H9 (cell line): ENCODE data around the gene APLP2. TPM values are rescaled to one million over a fixed set of nuclear protein-coding genes. Genes with fewer than 3 reads are reported as not detected.

ENCODE experiments used
- DNase-seq: peaks from one replicate; pipeline ENCODE4 v3.0.0-alpha.2; 2017
- H2AFZ ChIP-seq: one replicate; pipeline ENCODE4 v1.6.1; 2013; ENCODE audit warnings: mild to moderate bottlenecking, low read length, control low read depth, moderate library complexity
- H2AK5ac ChIP-seq: 2 replicates; pipeline ENCODE4 v1.6.1; 2013; ENCODE audit warnings: low read length, control low read depth, mixed read lengths; ENCODE audit not compliant: insufficient read length
- H2BK120ac ChIP-seq: one replicate; pipeline ENCODE4 v1.6.1; 2013; ENCODE audit warnings: low read depth, mild to moderate bottlenecking, low read length, control low read depth, inconsistent platforms; ENCODE audit not compliant: poor library complexity, severe bottlenecking
- H2BK12ac ChIP-seq: 2 replicates; pipeline ENCODE4 v1.6.1; 2013; ENCODE audit warnings: low read length, control low read depth, mixed read lengths, low read depth; ENCODE audit not compliant: insufficient read length
- H2BK15ac ChIP-seq: 2 replicates; pipeline ENCODE4 v1.6.1; 2013; ENCODE audit warnings: low read depth, low read length, control low read depth
- H2BK20ac ChIP-seq: one replicate; pipeline ENCODE4 v1.6.1; 2013; ENCODE audit warnings: low read depth, mild to moderate bottlenecking, low read length, control low read depth, inconsistent platforms; ENCODE audit not compliant: poor library complexity, severe bottlenecking
- H2BK5ac ChIP-seq: 2 replicates; pipeline ENCODE4 v1.6.1; 2013; ENCODE audit warnings: low read length, control low read depth, mixed read lengths; ENCODE audit not compliant: insufficient read length
- H3K14ac ChIP-seq: 2 replicates; pipeline ENCODE4 v1.6.1; 2013; ENCODE audit warnings: low read length, control low read depth; ENCODE audit not compliant: insufficient read depth
- H3K18ac ChIP-seq: 2 replicates; pipeline ENCODE4 v1.6.1; 2013; ENCODE audit warnings: low read depth, mild to moderate bottlenecking, mixed read lengths, low read length, control low read depth; ENCODE audit not compliant: insufficient read length
- H3K23ac ChIP-seq: 2 replicates; pipeline ENCODE4 v1.6.1; 2013; ENCODE audit warnings: low read length, control low read depth, mixed read lengths, low read depth; ENCODE audit not compliant: insufficient read length
- H3K23me2 ChIP-seq: 2 replicates; pipeline ENCODE4 v1.6.1; 2013; ENCODE audit warnings: low read depth, mild to moderate bottlenecking, mixed read lengths, low read length, control low read depth; ENCODE audit not compliant: insufficient read length, poor library complexity, severe bottlenecking
- H3K27ac ChIP-seq: 2 replicates; pipeline ENCODE4 v1.5.1; 2013; ENCODE audit warnings: low read length, control low read depth, mixed read lengths, low read depth; ENCODE audit not compliant: insufficient read length
- H3K27me3 ChIP-seq: 2 replicates; pipeline ENCODE4 v1.6.1; 2013; ENCODE audit warnings: low read length, control low read depth, inconsistent platforms; ENCODE audit not compliant: insufficient read depth
- H3K4ac ChIP-seq: 2 replicates; pipeline ENCODE4 v1.6.1; 2013; ENCODE audit warnings: low read depth, mild to moderate bottlenecking, control low read depth, inconsistent platforms, low read length, moderate library complexity
- H3K4me1 ChIP-seq: 2 replicates; pipeline ENCODE4 v1.6.1; 2013; ENCODE audit warnings: low read length, control low read depth, inconsistent platforms; ENCODE audit not compliant: insufficient read depth
- H3K4me2 ChIP-seq: 2 replicates; pipeline ENCODE4 v1.6.1; 2013; ENCODE audit warnings: low read length, control low read depth, mixed read lengths; ENCODE audit not compliant: insufficient read length, insufficient read depth
- H3K56ac ChIP-seq: 2 replicates; pipeline ENCODE4 v1.6.1; 2013; ENCODE audit warnings: low read depth, mild to moderate bottlenecking, mixed read lengths, low read length, control low read depth; ENCODE audit not compliant: insufficient read length
- H3K79me1 ChIP-seq: 2 replicates; pipeline ENCODE4 v1.6.1; 2013; ENCODE audit warnings: low read depth, mild to moderate bottlenecking, moderate library complexity, low read length, control low read depth, inconsistent platforms; ENCODE audit not compliant: insufficient read depth, poor library complexity, severe bottlenecking
- H3K79me2 ChIP-seq: 2 replicates; pipeline ENCODE4 v1.6.1; 2013; ENCODE audit warnings: low read length, control low read depth, inconsistent platforms; ENCODE audit not compliant: insufficient read depth
- H3K9ac ChIP-seq: 2 replicates; pipeline ENCODE4 v1.6.1; 2013; ENCODE audit warnings: low read length, control low read depth, mixed read lengths; ENCODE audit not compliant: insufficient read length; ENCODE audit errors: extremely low read depth
- H3K9me3 ChIP-seq: one replicate; pipeline ENCODE4 v1.6.1; 2013; ENCODE audit warnings: low read depth, low read length, inconsistent platforms; ENCODE audit not compliant: control insufficient read depth
- H3T11ph ChIP-seq: one replicate; pipeline ENCODE4 v1.6.1; 2013; ENCODE audit warnings: mild to moderate bottlenecking, low read length, control low read depth, inconsistent platforms
- H4K20me1 ChIP-seq: one replicate; pipeline ENCODE4 v1.6.1; 2013; ENCODE audit not compliant: control insufficient read depth, insufficient read length, insufficient read depth
- H4K5ac ChIP-seq: 2 replicates; pipeline ENCODE4 v1.6.1; 2013; ENCODE audit warnings: low read depth, mild to moderate bottlenecking, mixed read lengths, low read length, control low read depth; ENCODE audit not compliant: insufficient read length
- H4K8ac ChIP-seq: replicated peaks from 2 replicates; pipeline ENCODE4 v1.6.1; 2013; ENCODE audit warnings: low read length, control low read depth, mixed read lengths, low read depth; ENCODE audit not compliant: insufficient read length
- H4K91ac ChIP-seq: 2 replicates; pipeline ENCODE4 v1.6.1; 2013; ENCODE audit warnings: low read depth, mild to moderate bottlenecking, moderate library complexity, mixed read lengths, low read length, control low read depth; ENCODE audit not compliant: insufficient read length
- H3K27ac Mint-ChIP-seq, 3 experiments: 2 replicates in 2 of 3; 3 replicates in 1 of 3; pipeline ENCODE4 v1.8.0; 2020 to 2021; ENCODE audit warnings: mixed read lengths in 3 of 3, mild to moderate bottlenecking in 1 of 3, moderate library complexity in 1 of 3
- H3K27me3 Mint-ChIP-seq: 2 replicates; pipeline ENCODE4 v1.8.0; 2021; ENCODE audit warnings: low read depth, mild to moderate bottlenecking, moderate library complexity, mixed read lengths
- H3K36me3 Mint-ChIP-seq, 3 experiments: 2 replicates in 2 of 3; 3 replicates in 1 of 3; pipeline ENCODE4 v1.8.0; 2020 to 2021; ENCODE audit warnings: low read depth in 3 of 3, mixed read lengths in 3 of 3; ENCODE audit not compliant: insufficient read depth in 1 of 3
- H3K4me1 Mint-ChIP-seq, 2 experiments: 2 replicates each; pipeline ENCODE4 v1.8.0; 2020; ENCODE audit warnings: mixed read lengths in 2 of 2
- H3K4me3 Mint-ChIP-seq, 2 experiments: 2 replicates in 1 of 2; 3 replicates in 1 of 2; pipeline ENCODE4 v1.8.0; 2020 to 2021; ENCODE audit warnings: mild to moderate bottlenecking in 2 of 2, mixed read lengths in 2 of 2, moderate library complexity in 1 of 2
- H3K9me3 Mint-ChIP-seq, 2 experiments: 2 replicates in 1 of 2; 3 replicates in 1 of 2; pipeline ENCODE4 v1.8.0; 2020; ENCODE audit warnings: mild to moderate bottlenecking in 2 of 2, mixed read lengths in 2 of 2, moderate library complexity in 1 of 2
- CTCF ChIP-seq: fragments of 200-600 bp; sonication (generic); conservative IDR thresholded peaks from 3 replicates; pipeline ENCODE4 v1.8.0; 2021; ENCODE audit warnings: antibody characterized with exemption, mild to moderate bottlenecking
- WGBS: extraction: QIAGEN DNeasy Blood & Tissue Kit; methylation state at CpG from one replicate; pipeline ENCODE4 v1.1.7; 2013; ENCODE audit warnings: missing lambda C conversion rate, low lambda C conversion rate, mixed read lengths; ENCODE audit not compliant: insufficient read length; ENCODE audit errors: extremely low coverage; 5-methylcytosine and 5-hydroxymethylcytosine counted together
- total RNA-seq: library from RNA; stranded (reverse); gene quantifications from 2 replicates; pipeline ENCODE4 v1.2.1, GENCODE V29; 2021

The APLP2 gene
- total RNA-seq, 1 experiment from 2014 or later: 328 TPM

- H3K27me3 ChIP-seq: no peaks in the 10 kb centered on the region
- no peaks in the 10 kb centered on the region for H3K79me2 ChIP-seq
- no peak overlapping the region for H4K8ac ChIP-seq
- Mint-ChIP-seq H3K27ac (no peak overlapping the region), H3K36me3 (peaks cover 82 to 96% (median 90%) of the 10 kb centered on the region in 3 experiments), H3K4me1 (no peaks in the 10 kb centered on the region), H3K9me3 (peaks cover 15 to 20% of the 10 kb centered on the region in 2 experiments), H3K4me3 (no peak overlapping the region), H3K27me3 (no peaks in the 10 kb centered on the region)
- H3K9ac ChIP-seq: no peak overlapping the region
- H3K4ac ChIP-seq: no peak overlapping the region
- no peaks in the 10 kb centered on the region for H4K20me1 ChIP-seq
- no peak overlapping the region for H4K5ac ChIP-seq
- H3K18ac ChIP-seq: no peak overlapping the region
- no peak overlapping the region for H2BK20ac ChIP-seq
- H3K9me3 ChIP-seq: peaks cover 6% of the 10 kb centered on the region
- no peak overlapping the region for H2AFZ ChIP-seq
- DNase-seq: no peak
- no peaks in the 10 kb centered on the region for H3K4me1 ChIP-seq
- no peak overlapping the region for H3K14ac ChIP-seq
- H3K4me2 ChIP-seq: no peak overlapping the region
- no peak overlapping the region for H4K91ac ChIP-seq
- H2BK12ac ChIP-seq: no peak overlapping the region
- no peak overlapping the region for H3T11ph ChIP-seq
- no peak overlapping the region for H3K23ac ChIP-seq
- H2BK120ac ChIP-seq: no peak overlapping the region
- H3K23me2 ChIP-seq: no peaks in the 10 kb centered on the region
- no CpG with 5 or more reads among the region's 7 CpGs for WGBS
- H3K27ac ChIP-seq: no peak overlapping the region
- H3K79me1 ChIP-seq: no peaks in the 10 kb centered on the region
- H2BK5ac ChIP-seq: no peak overlapping the region
- H2BK15ac ChIP-seq: no peak overlapping the region
- no peak overlapping the region for H3K56ac ChIP-seq
- no peak overlapping the region for H2AK5ac ChIP-seq
- no peak for TF ChIP-seq CTCF
These were observed 66.4 kb downstream of the APLP2 start for GRCh38 chr11:130136107-130136506.
